SK-N-MC (cell line): ENCODE measurements around the gene NSL1.
"Not testable (repeated sequence)": the region's sequence is repeated elsewhere in the genome, so short reads cannot be mapped to it uniquely, and the experiment has no call there.

Experiments used
- DNase-seq: peaks from one replicate; pipeline ENCODE4 v3.0.0-alpha.2; 2011; ENCODE audit warnings: low read depth, low spot score
- H3K27ac ChIP-seq: fragments of 200-600 bp; sonication (generic); 2 replicates; pipeline ENCODE4 v1.5.1; 2016; ENCODE audit warnings: mixed run types
- H3K36me3 ChIP-seq: fragments of 200-600 bp; sonication (generic); 2 replicates; pipeline ENCODE4 v1.6.1; 2017; ENCODE audit warnings: antibody characterized with exemption, low read length, mixed read lengths; ENCODE audit not compliant: insufficient read depth
- H3K4me3 ChIP-seq: fragments of 200-600 bp; sonication (generic); 2 replicates; pipeline ENCODE4 v1.5.1; 2016
- H3K9ac ChIP-seq: fragments of 200-600 bp; sonication (generic); 2 replicates; pipeline ENCODE4 v1.8.0; 2017; ENCODE audit warnings: mixed run types, mixed read lengths; ENCODE audit not compliant: insufficient read length
- H3K9me3 ChIP-seq: fragments of 200-600 bp; sonication (generic); 2 replicates; pipeline ENCODE4 v1.6.1; 2017; ENCODE audit warnings: low read depth, mild to moderate bottlenecking, antibody characterized with exemption, low read length, moderate library complexity, mixed read lengths
- EZH2 ChIP-seq: fragments of 200-600 bp; sonication (generic); IDR thresholded peaks from one replicate; pipeline ENCODE4 v1.6.1; 2017; ENCODE audit warnings: antibody characterized with exemption
- FOXP2 ChIP-seq: optimal IDR thresholded peaks from 2 replicates; pipeline ENCODE3; 2011; ENCODE audit warnings: mild to moderate bottlenecking, moderate library complexity; ENCODE audit not compliant: insufficient read depth; ENCODE audit errors: extremely low read length, control extremely low read depth
- POLR2AphosphoS5 ChIP-seq: IDR thresholded peaks from 2 replicates; pipeline ENCODE4 v1.6.1; 2012; ENCODE audit warnings: mild to moderate bottlenecking, low read depth, low read length, borderline replicate concordance

The NSL1 gene

DNA sequence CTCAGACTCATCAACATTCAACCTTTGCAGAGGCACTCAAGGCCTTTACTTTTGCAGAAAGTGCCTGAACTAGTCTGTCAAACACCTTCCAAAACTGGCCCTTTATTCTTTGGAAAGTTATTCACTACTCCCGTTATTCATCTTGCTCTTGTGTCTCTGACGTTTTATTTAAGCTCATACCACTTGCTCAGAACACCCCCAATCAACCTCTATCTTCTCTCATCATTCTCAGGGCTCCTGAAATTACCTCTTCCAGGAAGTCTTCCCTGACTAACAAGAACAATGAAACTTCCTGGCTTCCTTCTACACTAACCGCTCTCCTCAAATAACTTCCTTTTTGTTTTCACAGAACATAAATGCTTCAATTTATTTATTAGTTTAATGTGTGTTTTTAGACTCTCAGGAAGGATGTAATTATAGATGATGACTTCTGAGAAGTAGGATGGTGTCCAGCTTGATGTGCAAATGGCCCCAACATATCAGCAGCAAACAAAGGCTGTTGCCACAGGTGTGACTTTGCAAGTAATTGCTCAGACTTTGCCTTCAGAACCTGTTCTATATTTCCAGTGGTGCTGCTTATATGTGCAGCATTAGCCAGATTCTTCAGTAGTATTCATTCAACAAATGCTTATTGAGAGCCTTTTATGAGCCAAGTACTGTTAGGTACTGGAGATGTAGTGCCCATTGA lies 69.2 kb downstream of the NSL1 start:
- Histone ChIP-seq H3K4me3 (no peak overlapping the region), H3K9me3 (no peaks in the 10 kb centered on the region), H3K9ac (no peak overlapping the region), H3K36me3 (no peaks in the 10 kb centered on the region), H3K27ac (no peak overlapping the region)
- no peak for DNase-seq
- TF ChIP-seq FOXP2 (no peak), EZH2 (no peak), POLR2AphosphoS5 (no peak)

DNA sequence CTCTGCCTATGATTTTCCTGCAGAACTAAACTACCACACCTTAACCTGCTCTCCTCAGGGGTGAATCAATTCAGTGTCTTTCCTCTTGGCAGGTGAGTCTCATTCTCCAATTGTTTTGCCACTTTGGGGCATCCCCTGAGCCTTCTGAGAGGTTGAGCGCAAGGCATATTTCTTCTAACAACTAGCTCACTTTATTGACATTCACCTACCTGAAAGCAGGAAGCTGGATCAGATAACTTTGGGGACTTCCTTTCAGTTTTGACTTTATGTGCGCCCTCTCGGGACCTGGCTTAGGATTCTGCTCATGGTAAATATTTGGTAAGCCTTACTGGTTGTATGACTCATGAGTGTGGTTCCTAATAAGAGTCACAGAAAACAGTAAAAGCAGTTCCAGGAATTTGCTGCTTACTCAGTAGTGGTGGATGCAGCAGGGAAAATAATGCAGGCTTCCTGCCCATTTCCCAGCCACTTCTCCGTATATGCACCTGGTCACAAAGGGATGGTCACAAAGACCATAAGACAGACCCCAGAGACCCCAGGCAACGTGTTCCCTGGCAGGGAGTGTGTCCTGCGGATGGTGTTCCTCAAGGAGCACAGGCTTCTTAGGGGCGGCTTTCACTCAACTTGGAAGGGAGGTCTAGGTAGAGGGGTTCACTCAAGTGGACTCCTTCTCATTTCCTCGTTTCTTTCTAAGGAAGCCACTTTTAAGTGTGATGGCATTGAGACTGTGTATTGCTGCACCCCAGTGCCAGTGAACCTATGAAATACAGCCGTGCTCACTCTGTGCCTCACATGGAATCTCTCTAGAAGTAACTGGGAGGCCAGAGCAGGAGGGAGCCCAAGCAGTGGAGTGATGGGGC lies 70.0 kb downstream of the NSL1 start:
- no peak for DNase-seq
- no peak overlapping the region for H3K27ac ChIP-seq
- no peaks in the 10 kb centered on the region for H3K36me3 ChIP-seq
- H3K4me3 ChIP-seq: no peak overlapping the region
- no peak overlapping the region for H3K9ac ChIP-seq
- H3K9me3 ChIP-seq: no peaks in the 10 kb centered on the region
- TF ChIP-seq FOXP2 (no peak), POLR2AphosphoS5 (no peak), EZH2 (no peak)

DNA sequence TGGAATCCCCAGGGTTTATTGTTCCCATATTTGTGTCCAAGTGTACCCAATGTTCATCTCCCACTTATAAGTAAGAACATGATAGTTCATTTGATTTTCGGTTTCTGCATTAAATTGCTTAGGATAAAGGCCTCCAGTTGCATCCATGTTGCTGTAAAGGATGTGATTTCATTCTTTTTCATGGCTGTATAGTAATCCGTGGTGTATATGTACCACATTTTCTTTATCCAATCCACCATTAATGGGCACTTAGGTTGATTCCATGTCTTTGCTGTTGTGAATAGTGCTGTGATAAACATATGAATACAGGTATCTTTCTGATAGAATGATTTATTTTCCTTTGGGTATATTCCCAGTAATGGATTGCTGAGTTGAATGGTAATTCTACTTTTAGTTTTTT lies 71.9 kb downstream of the NSL1 start:
- Histone ChIP-seq H3K36me3 (no peaks in the 10 kb centered on the region), H3K4me3 (no peak overlapping the region), H3K27ac (no peak overlapping the region), H3K9me3 (no peaks in the 10 kb centered on the region), H3K9ac (no peak overlapping the region)
- DNase-seq: no peak
- TF ChIP-seq EZH2 (no peak), FOXP2 (no peak), POLR2AphosphoS5 (no peak)

DNA sequence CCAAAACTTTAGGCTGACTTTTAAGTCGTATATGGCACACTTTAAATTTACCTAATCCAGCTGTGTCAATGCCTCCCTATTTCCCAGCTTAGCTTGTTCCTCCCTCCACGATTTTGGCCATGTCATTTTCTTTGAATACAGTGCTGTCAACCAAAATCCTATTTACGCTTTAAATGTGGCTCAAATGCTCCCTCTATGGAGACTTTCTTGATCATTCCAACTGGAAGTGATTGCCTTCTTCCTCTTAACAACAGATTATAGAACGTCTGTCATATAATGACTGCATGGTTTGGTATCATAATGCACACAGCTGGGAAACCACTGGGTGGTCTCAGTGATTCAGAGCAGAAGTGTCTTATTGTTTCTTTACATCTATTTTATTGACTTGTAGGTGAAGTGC lies 73.1 kb downstream of the NSL1 start:
- no peaks in the 10 kb centered on the region for H3K36me3 ChIP-seq
- no peak for DNase-seq
- H3K4me3 ChIP-seq: no peak overlapping the region
- H3K9ac ChIP-seq: no peak overlapping the region
- TF ChIP-seq FOXP2 (no peak), EZH2 (no peak), POLR2AphosphoS5 (no peak)
- H3K9me3 ChIP-seq: no peaks in the 10 kb centered on the region
- no peak overlapping the region for H3K27ac ChIP-seq

DNA sequence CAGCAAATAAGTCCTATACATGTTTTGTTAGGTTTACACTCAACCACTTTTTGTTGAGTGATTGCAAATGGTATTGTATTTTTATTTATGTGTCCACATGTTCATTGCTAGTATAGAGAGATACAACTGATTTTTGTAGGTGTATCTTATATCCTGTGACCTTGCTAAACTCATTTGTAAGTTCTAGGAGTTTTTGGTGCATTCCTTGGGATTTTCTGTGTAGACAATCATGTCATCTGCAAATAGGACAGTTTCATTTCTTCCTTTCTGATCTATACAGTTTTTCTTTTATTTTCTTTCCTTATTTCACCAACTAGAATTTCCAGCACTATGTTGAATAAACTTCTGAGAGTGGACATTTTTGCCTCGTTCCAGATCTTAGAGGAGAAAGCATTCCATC lies 75.4 kb downstream of the NSL1 start:
- no peak overlapping the region for H3K4me3 ChIP-seq
- H3K36me3 ChIP-seq: no peaks in the 10 kb centered on the region
- no peaks in the 10 kb centered on the region for H3K9me3 ChIP-seq
- H3K9ac ChIP-seq: no peak overlapping the region
- DNase-seq: no peak
- no peak for TF ChIP-seq POLR2AphosphoS5
- TF ChIP-seq FOXP2: no peak
- TF ChIP-seq EZH2: no peak
- no peak overlapping the region for H3K27ac ChIP-seq

DNA sequence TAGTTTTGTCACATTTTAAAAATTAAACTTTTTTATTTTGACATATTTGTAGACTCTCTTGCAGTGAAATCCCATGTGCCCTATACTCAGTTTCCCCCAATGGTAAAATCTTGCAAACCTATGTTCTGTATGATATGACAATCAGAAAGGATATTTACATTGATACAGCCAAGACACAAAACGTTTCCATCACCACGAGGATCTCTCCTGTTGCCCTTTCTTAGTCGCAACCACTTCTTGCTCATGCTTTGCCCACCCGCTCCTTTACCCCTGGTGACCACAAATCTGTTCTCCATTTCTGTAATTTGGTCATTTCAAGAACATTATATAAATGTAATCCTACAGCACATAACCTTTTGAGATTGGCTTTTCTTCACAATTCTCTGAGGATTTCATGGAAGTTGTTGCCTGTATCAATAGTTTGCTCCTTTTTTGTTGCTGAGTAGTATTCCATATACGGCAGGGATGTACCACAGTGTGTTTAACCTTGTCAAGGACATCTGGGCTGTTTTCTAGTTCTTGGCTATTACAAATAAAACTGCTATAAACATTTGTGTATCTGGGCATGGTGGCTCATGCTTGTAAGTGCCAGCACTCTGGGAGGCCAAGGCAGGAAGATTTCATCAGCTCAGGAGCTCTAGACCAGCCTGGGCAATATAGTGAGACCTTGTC lies 78.0 kb downstream of the NSL1 start:
- no peaks in the 10 kb centered on the region for H3K36me3 ChIP-seq
- H3K27ac ChIP-seq: no peak overlapping the region
- H3K9ac ChIP-seq: no peak overlapping the region
- TF ChIP-seq FOXP2 (no peak), EZH2 (no peak), POLR2AphosphoS5 (no peak)
- DNase-seq: no peak
- no peaks in the 10 kb centered on the region for H3K9me3 ChIP-seq
- no peak overlapping the region for H3K4me3 ChIP-seq

DNA sequence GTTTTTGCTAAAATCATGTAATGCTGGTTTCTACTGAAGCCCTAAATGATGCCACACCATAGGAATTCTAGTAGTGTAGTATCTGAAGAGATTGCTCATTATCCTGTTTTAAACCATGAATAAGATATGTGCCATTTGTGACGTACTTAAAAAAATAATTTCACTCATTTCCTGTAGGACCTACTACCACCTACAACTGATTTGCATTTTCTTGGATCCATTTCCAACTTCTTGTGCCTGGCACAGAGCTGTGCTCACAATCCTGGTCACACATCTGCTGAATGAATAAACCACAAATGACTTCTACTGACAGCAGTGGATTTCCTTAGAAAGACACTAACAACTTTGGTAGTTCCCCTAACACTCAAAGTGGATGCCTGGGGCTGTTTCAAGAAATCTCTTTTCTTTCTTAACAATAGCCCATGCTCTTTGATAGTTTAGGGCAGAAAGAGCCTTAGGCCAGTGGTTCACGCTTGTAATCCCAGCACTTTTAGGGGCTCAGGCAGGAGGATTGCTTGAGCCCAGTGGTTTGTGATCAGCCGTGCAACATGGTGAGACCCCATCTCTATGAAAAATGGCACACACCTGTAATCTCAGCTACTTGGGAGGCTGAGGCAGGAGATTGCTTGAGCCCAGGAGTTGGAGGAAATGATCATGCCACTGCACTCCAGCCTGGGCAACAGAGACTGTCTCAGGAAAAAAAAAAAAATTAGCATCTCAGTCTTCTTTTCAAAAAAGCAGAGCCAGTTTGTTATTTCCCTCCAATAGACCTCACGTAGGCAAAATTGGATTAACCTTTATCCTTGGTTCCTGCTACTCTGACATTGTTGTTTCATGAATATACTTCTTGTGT lies 78.9 kb downstream of the NSL1 start:
- TF ChIP-seq EZH2 (no peak), POLR2AphosphoS5 (peak; percentile 29; the same call in 1 of the 2 replicates)
- Histone ChIP-seq H3K4me3 (no peak overlapping the region), H3K9ac (no peak overlapping the region), H3K36me3 (no peaks in the 10 kb centered on the region), H3K9me3 (no peaks in the 10 kb centered on the region), H3K27ac (no peak overlapping the region)
- peak; percentile 30 for DNase-seq

DNA sequence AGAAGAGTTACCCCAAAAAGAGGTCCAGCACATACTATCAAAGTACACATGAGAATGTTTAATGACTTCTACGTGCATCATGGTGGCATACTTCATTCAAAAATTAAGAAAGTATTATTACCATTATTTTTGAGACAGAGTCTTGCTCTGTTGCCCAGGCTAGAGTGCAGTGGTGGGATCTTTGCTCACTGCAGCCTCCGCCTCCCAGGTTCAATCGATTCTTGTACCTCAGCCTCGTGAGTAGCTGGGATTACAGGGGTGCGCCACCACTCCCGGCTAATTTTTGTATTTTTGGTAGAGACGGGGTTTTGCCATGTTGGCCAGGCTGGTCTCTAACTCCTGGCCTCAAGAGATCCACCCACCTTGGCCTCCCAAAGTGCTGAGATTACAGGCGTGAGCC lies 79.6 kb downstream of the NSL1 start:
- not testable (repeated sequence) for H3K9ac ChIP-seq, DNase-seq, H3K27ac ChIP-seq

More for the DNA sequence above, 79.6 kb downstream of the NSL1 start:
- H3K9me3 ChIP-seq, H3K4me3 ChIP-seq, H3K36me3 ChIP-seq: not testable (repeated sequence)
